DND-41 (cell line): ENCODE measurements around the gene KIF18A.
"Not testable (repeated sequence)": the region's sequence is repeated elsewhere in the genome, so short reads cannot be mapped to it uniquely, and the experiment has no call there.

Experiments used
- ATAC-seq: fragments of 200-7000 bp; cut with Tn5 transposase; 3 replicates; pipeline ENCODE4 v1.9.1; 2021; ENCODE audit warnings: low read depth; ENCODE audit not compliant: insufficient read depth
- DNase-seq: peaks from one replicate; pipeline ENCODE4 v3.0.0-alpha.2; 2020
- H2AFZ ChIP-seq: 2 replicates; pipeline ENCODE4 v1.6.0; 2012; ENCODE audit warnings: low read depth, low read length
- H3K27ac ChIP-seq: 2 replicates; pipeline ENCODE4 v1.5.1; 2012; ENCODE audit warnings: low read length, inconsistent platforms
- H3K27me3 ChIP-seq: fragments of 200-600 bp; sonication (generic); 2 replicates; pipeline ENCODE4 v1.6.0; 2012; ENCODE audit warnings: low read length, mild to moderate bottlenecking, inconsistent platforms; ENCODE audit not compliant: insufficient read depth, poor library complexity
- H3K36me3 ChIP-seq: 2 replicates; pipeline ENCODE4 v1.5.1; 2012; ENCODE audit warnings: low read length, inconsistent platforms; ENCODE audit not compliant: insufficient read depth
- H3K4me1 ChIP-seq: 2 replicates; pipeline ENCODE4 v1.5.1; 2012; ENCODE audit warnings: mild to moderate bottlenecking, low read length; ENCODE audit not compliant: insufficient read depth
- H3K4me2 ChIP-seq: 2 replicates; pipeline ENCODE4 v1.6.0; 2012; ENCODE audit warnings: mild to moderate bottlenecking, moderate library complexity, low read length, inconsistent platforms; ENCODE audit not compliant: insufficient read depth
- H3K4me3 ChIP-seq, 2 experiments: fragments of 200-600 bp in 1 of 2; shearing (Covaris generic) in 1 of 2; 2 replicates each; pipeline ENCODE4 v1.5.1; 2012 to 2016; ENCODE audit warnings: inconsistent platforms in 2 of 2, low read length in 2 of 2, mild to moderate bottlenecking in 2 of 2, low read depth in 1 of 2, moderate library complexity in 1 of 2
- H3K79me2 ChIP-seq: 2 replicates; pipeline ENCODE4 v1.6.0; 2012; ENCODE audit warnings: low read length, inconsistent platforms; ENCODE audit not compliant: insufficient read depth
- H3K9ac ChIP-seq: 2 replicates; pipeline ENCODE4 v1.6.0; 2012; ENCODE audit warnings: low read depth, mild to moderate bottlenecking, inconsistent platforms, low read length, moderate library complexity
- H3K9me3 ChIP-seq: 2 replicates; pipeline ENCODE4 v1.5.1; 2012; ENCODE audit warnings: low read length, moderate library complexity, mild to moderate bottlenecking, inconsistent platforms; ENCODE audit not compliant: insufficient read depth, severe bottlenecking
- H4K20me1 ChIP-seq: 2 replicates; pipeline ENCODE4 v1.6.0; 2012; ENCODE audit warnings: low read length; ENCODE audit not compliant: insufficient read depth
- EZH2 ChIP-seq: IDR thresholded peaks from 3 replicates; pipeline ENCODE4 v1.6.1; 2012; ENCODE audit warnings: borderline replicate concordance, low read depth, mild to moderate bottlenecking, moderate library complexity, low read length, inconsistent platforms; ENCODE audit not compliant: severe bottlenecking
- TF ChIP-seq, protein P1 (sequence below): IDR thresholded peaks from 2 replicates; pipeline ENCODE4 v1.5.1; 2012; ENCODE audit warnings: borderline replicate concordance, low read length, moderate library complexity, mild to moderate bottlenecking; ENCODE audit not compliant: poor library complexity, severe bottlenecking; ENCODE audit errors: extremely low read depth

KIF18A gene

DNA sequence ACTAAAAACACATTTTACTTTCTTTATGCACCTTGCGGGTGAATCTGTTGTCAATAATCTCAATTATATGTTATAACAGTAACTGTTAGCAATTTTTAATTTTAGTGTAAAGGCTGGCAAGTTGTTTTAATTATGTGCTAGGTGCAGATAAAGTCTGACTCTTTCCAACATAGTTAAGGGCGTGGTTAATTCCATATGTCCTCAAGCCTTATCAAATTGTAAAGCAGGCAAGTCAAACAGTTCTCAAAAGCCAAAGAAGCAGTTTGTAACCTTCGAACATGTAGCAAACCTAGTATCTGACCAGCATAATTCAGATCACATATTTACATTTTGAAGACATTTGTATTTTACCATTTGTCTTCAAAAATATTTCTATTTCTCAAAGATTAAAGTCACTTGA lies 29.4 kb upstream of the KIF18A start:
- TF ChIP-seq, protein P1, sequence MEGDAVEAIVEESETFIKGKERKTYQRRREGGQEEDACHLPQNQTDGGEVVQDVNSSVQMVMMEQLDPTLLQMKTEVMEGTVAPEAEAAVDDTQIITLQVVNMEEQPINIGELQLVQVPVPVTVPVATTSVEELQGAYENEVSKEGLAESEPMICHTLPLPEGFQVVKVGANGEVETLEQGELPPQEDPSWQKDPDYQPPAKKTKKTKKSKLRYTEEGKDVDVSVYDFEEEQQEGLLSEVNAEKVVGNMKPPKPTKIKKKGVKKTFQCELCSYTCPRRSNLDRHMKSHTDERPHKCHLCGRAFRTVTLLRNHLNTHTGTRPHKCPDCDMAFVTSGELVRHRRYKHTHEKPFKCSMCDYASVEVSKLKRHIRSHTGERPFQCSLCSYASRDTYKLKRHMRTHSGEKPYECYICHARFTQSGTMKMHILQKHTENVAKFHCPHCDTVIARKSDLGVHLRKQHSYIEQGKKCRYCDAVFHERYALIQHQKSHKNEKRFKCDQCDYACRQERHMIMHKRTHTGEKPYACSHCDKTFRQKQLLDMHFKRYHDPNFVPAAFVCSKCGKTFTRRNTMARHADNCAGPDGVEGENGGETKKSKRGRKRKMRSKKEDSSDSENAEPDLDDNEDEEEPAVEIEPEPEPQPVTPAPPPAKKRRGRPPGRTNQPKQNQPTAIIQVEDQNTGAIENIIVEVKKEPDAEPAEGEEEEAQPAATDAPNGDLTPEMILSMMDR = no peak
- no peak for TF ChIP-seq EZH2
- Histone ChIP-seq H3K9ac (no peak overlapping the region), H3K9me3 (peaks cover 63% of the 10 kb centered on the region), H3K27me3 (no peaks in the 10 kb centered on the region), H3K4me2 (no peak overlapping the region), H3K4me1 (no peaks in the 10 kb centered on the region), H4K20me1 (no peaks in the 10 kb centered on the region), H3K27ac (no peak overlapping the region), H3K4me3 (no peak overlapping the region), H2AFZ (no peak overlapping the region), H3K36me3 (peaks cover 57% of the 10 kb centered on the region; the same call in 1 of the 2 replicates), H3K79me2 (no peaks in the 10 kb centered on the region)
- no peak for DNase-seq
- no peak for ATAC-seq

- DNase-seq, H3K9ac ChIP-seq, ATAC-seq, H3K27ac ChIP-seq, H4K20me1 ChIP-seq, H3K79me2 ChIP-seq, H3K4me3 ChIP-seq, H3K27me3 ChIP-seq, H2AFZ ChIP-seq, H3K4me2 ChIP-seq, H3K4me1 ChIP-seq: not testable (repeated sequence)
- H3K9me3 ChIP-seq = peaks cover 63% of the 10 kb centered on the region
- H3K36me3 ChIP-seq = peaks cover 61% of the 10 kb centered on the region; the same call in 1 of the 2 replicates
These were observed 28.2 kb upstream of the KIF18A start for GRCh38 chr11:28136157-28136556.

DNA sequence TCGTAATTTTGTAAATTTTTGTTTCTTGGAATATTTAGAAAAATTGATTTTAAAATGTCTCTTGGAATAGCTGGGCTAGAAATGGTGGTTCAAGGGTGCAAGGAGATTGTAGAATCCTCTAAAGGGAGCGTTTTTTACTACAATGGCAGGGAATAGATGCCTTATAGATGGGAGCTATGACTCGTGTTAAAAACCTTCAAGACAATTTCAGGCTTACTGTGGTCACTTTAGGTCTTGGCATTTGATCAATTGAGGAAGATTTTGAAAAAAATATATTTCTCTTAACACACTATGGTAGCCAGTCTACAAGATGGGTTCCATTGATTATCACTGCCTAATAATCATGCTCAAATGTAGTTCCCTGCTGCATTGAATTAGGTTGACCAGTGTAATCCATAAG lies 25.2 kb upstream of the KIF18A start:
- Histone ChIP-seq H3K79me2 (no peaks in the 10 kb centered on the region), H4K20me1 (no peaks in the 10 kb centered on the region), H3K4me3 (no peak overlapping the region), H2AFZ (no peak overlapping the region), H3K27ac (no peak overlapping the region), H3K36me3 (peaks cover 52% of the 10 kb centered on the region; the same call in 1 of the 2 replicates), H3K4me2 (no peak overlapping the region), H3K27me3 (no peaks in the 10 kb centered on the region), H3K4me1 (no peaks in the 10 kb centered on the region), H3K9me3 (peaks cover 34% of the 10 kb centered on the region), H3K9ac (no peak overlapping the region)
- DNase-seq = no peak
- no peak for ATAC-seq
- TF ChIP-seq EZH2 = no peak
- TF ChIP-seq, protein P1 = no peak

GRCh38 chr11:28132548-28132947 lies 24.6 kb upstream of the KIF18A start:
- no peak for ATAC-seq
- Histone ChIP-seq H3K36me3 (peaks cover 49% of the 10 kb centered on the region; the same call in 1 of the 2 replicates), H3K9me3 (peaks cover 28% of the 10 kb centered on the region), H3K4me3 (no peak overlapping the region), H3K4me2 (no peak overlapping the region), H3K27me3 (no peaks in the 10 kb centered on the region), H3K9ac (no peak overlapping the region), H3K4me1 (no peaks in the 10 kb centered on the region), H2AFZ (no peak overlapping the region), H3K79me2 (no peaks in the 10 kb centered on the region), H3K27ac (no peak overlapping the region), H4K20me1 (no peaks in the 10 kb centered on the region)
- no peak for DNase-seq
- TF ChIP-seq, protein P1 = no peak
- TF ChIP-seq EZH2 = no peak
